HL-60 (cell line): Measurements from ENCODE around the gene GRIA2.

Source experiments
- CTCF ChIP-seq: IDR thresholded peaks from one replicate; pipeline ENCODE4 v1.5.1; 2011; ENCODE audit warnings: low read length, control low read depth, inconsistent platforms; ENCODE audit not compliant: insufficient read depth
- GABPA ChIP-seq: IDR thresholded peaks from 2 replicates; pipeline ENCODE4 v1.6.1; 2012; ENCODE audit warnings: low read depth
- POLR2AphosphoS5 ChIP-seq: IDR thresholded peaks from 2 replicates; pipeline ENCODE4 v1.6.1; 2012; ENCODE audit warnings: low read depth
- REST ChIP-seq: IDR thresholded peaks from 2 replicates; pipeline ENCODE4 v1.6.1; 2012; ENCODE audit warnings: low read depth; ENCODE audit not compliant: insufficient replicate concordance

GRCh38 chr4:157320092-157320491 lies 99.6 kb downstream of the GRIA2 start:
- TF ChIP-seq CTCF (no peak), GABPA (no peak), POLR2AphosphoS5 (no peak), REST (no peak)
